ENCODE data around the gene TIGD3.

TIGD3 gene

DNA sequence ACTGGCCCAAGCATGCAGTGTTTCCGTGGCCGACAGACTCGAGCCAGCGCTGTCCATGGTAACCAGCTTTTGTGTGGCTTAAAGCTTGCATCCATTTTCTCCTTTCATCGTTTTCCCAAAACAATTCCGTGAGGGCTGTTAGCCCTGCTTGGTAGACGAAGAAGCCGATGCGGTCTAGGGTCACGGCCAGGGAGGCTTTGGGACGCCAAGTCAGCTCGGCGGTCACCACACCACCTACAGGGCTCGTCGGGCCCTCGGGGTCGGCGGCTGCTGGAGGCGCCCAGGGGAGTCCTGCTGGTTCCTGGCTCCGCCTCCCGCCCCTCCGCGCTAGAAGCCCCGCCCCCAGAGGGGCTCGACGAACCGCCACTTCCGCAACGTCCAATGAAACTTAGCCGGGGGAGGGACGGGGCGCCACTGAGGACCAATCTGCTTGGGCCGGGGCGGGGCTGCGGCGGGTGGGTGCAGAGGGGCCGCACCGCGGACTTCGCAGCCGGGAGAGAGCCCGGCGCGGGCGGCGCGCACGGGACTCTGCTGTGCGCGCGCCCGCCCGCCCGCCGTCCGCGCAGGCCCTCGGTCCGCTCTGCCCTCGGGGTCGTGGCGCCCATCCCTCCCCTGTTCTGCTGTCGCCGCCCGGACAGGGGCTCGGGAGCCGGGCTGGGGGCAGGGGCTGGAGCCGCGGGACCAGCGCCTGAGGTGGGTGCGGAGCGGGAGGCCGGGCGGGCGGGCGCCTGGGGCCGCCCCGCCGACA is at the start of gene TIGD3:
Gene TIGD3, plus strand, starts transcription at position 487 of the 748 bp plus-strand sequence. CDS start 1,058 bp downstream, outside the sequence.
- DNase-seq: peak; percentile 88

GRCh38 chr11:65305501-65306268 is 48.9 kb upstream of the TIGD3 start:
- no peak for DNase-seq

GRCh38 chr11:65307298-65308229 is 47.0 kb upstream of the TIGD3 start:
- no peak for DNase-seq

DNA sequence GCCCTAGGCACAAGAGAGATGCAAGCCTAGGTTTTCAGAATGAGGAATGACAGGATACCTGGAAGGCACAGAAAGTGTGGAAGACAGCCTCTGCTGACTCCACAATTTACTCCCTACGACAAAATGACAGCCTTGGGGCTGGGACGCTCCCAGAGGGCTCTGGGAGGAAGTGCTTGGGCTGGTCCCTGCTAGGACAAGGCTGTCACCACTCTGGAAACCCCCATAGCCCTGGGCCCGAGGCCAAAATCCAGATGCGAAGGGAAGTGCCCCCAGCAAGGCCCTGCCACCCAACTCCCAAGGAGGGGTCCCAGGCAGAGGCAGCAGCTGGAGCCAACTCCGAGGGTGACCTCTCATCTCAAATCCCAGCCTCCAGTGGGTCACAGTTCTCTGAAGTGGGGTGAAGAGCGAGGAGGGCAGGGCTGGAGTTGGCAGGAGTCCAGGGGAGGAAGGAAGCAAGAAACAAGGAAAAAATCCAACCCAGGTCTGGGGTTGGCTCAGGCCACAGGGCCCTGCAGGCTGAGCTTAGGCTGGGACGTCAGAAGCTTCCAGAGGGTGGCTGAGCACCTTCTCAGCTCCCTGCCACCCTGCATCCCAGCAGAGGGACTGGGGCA is 46.2 kb upstream of the TIGD3 start:
- no peak for DNase-seq

DNA sequence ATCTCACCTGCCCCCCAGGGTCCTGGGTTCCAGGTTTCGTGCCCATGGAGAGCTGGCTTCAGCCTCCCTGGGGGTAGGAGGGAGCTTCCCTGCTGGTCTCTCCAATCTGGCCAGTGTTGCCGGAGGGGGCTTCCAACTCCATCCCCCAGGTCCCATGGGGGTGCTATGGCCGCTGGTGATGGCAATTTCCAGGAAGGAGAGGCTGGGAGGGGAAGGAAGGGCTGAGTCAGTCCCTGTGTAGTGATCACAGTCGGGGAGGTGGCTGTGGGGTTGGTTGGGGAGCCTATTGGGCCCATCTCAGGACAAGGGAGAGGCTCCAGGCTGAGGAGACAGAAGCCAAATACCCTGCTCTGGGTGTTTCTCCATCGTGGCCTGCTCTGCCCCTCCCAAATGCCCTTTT is 45.5 kb upstream of the TIGD3 start:
- DNase-seq: no peak

DNA sequence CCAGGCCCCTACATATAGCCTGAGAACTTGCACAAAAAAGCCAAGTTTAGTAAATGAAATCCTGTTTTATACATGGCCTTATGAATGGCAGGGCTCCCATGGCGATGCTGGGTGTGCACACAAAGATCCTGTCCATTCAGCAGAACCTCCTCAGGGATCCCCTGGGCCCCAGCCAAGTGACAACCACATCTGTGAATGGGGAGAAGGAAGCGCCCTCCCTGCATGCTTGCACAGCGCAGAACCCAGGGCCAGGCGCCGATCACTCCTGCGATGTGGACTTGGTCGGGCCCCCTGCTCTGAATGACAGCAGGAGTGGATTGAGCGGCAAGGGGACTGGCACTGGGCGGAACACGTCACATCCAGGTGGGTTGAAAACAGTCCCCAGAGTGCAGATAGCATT is 44.3 kb upstream of the TIGD3 start:
- DNase-seq: no peak

DNA sequence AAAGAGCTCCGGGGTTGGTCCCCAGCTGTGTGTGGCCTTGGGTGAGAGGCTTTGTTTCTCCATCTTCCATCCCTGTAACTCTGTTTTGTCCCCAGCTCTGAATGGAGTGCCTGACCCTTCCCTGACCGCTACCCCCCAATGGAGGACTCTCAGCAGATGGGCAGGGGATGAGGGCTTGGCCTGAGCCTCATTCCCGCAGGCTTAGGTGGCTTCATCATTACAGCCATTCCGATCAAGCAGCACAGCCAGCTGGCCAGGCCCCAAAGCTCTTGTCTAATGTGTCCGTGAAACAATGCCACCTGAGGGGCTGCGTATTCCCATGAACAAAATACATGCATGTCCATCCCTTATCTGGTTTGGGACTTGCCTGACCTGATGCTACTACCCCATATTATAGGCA is 43.8 kb upstream of the TIGD3 start:
- DNase-seq: no peak

GRCh38 chr11:65311170-65311678 is 43.3 kb upstream of the TIGD3 start:
- DNase-seq: no peak

GRCh38 chr11:65314501-65315203 is 39.9 kb upstream of the TIGD3 start, which contains the start of gene CDC42EP2:
TSS of gene CDC42EP2 (plus strand) at chr11:65314866. CDS start at chr11:65320899, 6,033 bp downstream.
- DNase-seq: no peak

- DNase-seq: peak; percentile 18
These were observed 39.2 kb upstream of the TIGD3 start for GRCh38 chr11:65315204-65315865.

- no peak for DNase-seq
These were observed 38.7 kb upstream of the TIGD3 start for GRCh38 chr11:65315866-65316226.

GRCh38 chr11:65316227-65317024 is 38.1 kb upstream of the TIGD3 start:
- DNase-seq: no peak

DNA sequence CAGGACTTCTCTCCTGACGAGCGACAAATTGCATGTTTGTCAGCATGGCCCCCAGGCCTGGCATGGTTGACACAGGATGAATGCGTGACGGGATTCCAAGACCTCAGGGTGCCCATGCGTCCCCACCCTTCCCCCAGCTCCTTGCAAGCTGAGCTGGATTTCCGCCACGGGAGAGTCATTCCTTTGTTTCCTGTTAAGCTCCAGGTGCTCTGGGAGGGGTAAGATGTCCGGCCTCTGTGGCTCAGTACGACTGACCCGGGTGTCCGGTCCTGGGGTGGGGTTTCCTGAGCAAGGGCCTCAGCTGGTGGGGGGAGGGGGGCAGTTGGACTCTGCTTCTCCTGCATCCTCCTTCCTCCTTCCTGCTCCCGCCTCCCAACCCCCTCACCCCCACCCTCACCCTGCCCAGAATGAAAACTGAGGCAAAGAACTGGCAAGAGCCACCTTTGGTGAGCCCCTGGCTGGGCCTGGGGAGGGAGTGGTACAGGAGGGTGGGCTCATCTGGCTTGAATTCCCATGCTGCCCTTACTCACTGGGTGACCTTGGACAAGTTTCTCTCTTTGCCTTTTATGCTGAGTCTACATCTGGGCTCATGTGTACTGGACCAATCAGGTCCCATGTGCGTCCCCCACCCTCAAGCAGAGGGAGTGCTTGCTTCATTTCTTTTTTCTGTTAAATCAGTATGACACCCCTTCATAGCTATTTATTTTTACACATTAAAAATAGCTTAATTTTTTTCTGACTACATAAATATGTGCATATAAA is 37.3 kb upstream of the TIGD3 start:
- DNase-seq: no peak

- DNase-seq: no peak
These were observed 34.0 kb upstream of the TIGD3 start for GRCh38 chr11:65320386-65321075.

- no peak for DNase-seq
These were observed 33.5 kb upstream of the TIGD3 start for GRCh38 chr11:65321076-65321475.

DNA sequence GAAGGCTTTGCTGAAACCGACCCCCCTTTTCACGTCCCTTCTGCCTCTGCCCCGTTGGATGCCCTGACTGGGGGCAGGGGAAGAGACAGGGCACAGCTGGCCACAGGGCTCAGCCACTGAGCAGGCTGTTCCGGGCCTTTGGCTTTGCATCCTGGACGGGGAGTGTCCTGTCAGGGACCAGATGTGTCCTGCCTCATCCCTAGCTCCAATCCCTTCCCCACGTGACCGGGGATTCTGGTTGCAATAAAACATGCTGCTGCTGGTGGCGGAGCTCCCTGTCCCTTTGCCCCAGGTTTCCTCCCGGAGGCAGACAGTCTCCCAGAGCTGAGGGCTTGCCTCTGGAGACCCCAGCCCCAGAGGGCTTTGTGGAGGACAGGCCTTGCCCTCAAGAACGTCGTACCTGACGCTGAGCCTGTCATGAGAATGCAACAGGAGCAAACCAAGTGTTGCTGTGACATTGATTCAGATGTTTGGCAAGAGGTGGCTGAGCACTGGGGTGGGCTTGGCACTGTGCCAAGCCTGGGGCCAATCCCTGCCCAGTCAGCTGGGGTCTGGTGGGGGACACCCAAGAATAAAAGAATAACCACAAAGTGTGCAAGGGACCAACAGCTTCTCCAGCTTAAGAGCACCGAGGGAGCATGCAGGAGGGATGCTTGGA is 32.6 kb upstream of the TIGD3 start:
- no peak for DNase-seq

- no peak for DNase-seq
These were observed 30.7 kb upstream of the TIGD3 start for GRCh38 chr11:65323813-65324212.

GRCh38 chr11:65325435-65325834 is 29.1 kb upstream of the TIGD3 start:
- no peak for DNase-seq

All from SHP77 treated with DMSO at 0.1 percent for 48 hours (cell line).